Left lung (tissue), 10 donors: ENCODE results near the gene ESRP2. TPM values are rescaled to one million over a fixed set of nuclear protein-coding genes. Genes with fewer than 3 reads are reported as not detected.

ENCODE experiments used
- ATAC-seq: fragments of 200-7000 bp; cut with Tn5 transposase; one replicate; pipeline ENCODE4 v1.9.1; 2020; ENCODE audit warnings: moderate library complexity
- DNase-seq, 4 donors: peaks; one replicate each; pipeline ENCODE4 v3.0.0-alpha.2; 2013 to 2020
- H3K27ac ChIP-seq, 2 donors: fragments of 200-600 bp; sonication (generic) in 1 of 2; one replicate each; pipeline versions ENCODE4 v1.5.0 to v1.8.0; 2020 to 2021
- H3K27me3 ChIP-seq, 2 donors: fragments of 200-600 bp; sonication (generic) in 1 of 2; one replicate each; pipeline versions ENCODE4 v1.5.0 to v1.8.0; 2020 to 2021
- H3K36me3 ChIP-seq, 2 donors: fragments of 200-600 bp; sonication (generic) in 1 of 2; one replicate each; pipeline versions ENCODE4 v1.5.0 to v1.8.0; 2020 to 2021
- H3K4me1 ChIP-seq, 2 donors: fragments of 200-600 bp; one replicate each; pipeline ENCODE4 v1.8.0; 2021
- H3K4me3 ChIP-seq, 2 donors: fragments of 200-600 bp; sonication (generic) in 1 of 2; one replicate each; pipeline versions ENCODE4 v1.5.0 to v1.8.0; 2020 to 2021; ENCODE audit warnings: mild to moderate bottlenecking in 1 of 2
- H3K9me3 ChIP-seq, 2 donors: fragments of 200-600 bp; sonication (generic) in 1 of 2; one replicate each; pipeline versions ENCODE4 v1.5.0 to v1.8.0; 2020 to 2021
- intact Hi-C, 2 donors: fragments of 100-400 bp; cut with DNase I; formaldehyde crosslinking; loops; one replicate each; pipeline versions ENCODE4 v1.11.2 to v1.14.2; 2022
- polyA plus RNA-seq, 6 donors: library from polyadenylated mRNA; unstranded; fragments of 120-200 nt; gene quantifications; one replicate each; pipeline ENCODE4 v1.2.1, GENCODE V29; 2013; ENCODE audit not compliant: insufficient read length in 6 of 6
- total RNA-seq, 2 donors: library from RNA; stranded (reverse); fragmentation: NEBNext Ultra II Directional; extraction: Animal tissue kit (Norgen Biotek cat#: 25700); gene quantifications; one replicate each; pipeline ENCODE4 v1.2.1, GENCODE V29; 2021
- TF ChIP-seq, protein P1 (sequence below), 2 donors: fragments of 200-600 bp; sonication (generic) in 1 of 2; IDR thresholded peaks; one replicate each; pipeline versions ENCODE4 v1.5.0 to v1.8.0; 2021; ENCODE audit warnings: antibody characterized with exemption in 2 of 2
- donor health status: DM: no; HTN: yes; CAD: no.
- donor health status: DM: no; HTN: no; CAD: no.

ESRP2 gene
- total and polyA plus RNA-seq, 8 donors, result 45.7 to 62.6 (median 54.2) TPM

DNA sequence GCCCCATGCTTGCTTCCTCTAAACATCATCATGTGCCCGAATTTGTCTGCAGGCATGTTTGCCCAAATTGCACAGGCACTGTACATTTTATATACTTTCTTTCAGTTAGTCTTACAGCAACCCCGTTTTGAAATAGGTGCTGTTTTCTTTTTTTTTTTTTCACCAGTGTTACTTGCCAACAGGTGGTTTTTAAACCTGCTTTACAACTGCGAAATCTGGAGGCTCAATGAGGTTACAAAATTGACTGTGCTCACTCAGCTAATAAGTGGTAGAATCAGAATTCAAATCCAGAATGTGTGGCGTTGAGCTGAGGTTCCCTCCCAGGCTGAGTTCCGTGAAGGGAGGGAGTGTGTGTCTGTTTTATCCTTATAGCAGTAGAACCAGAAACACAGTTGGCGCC lies 15.0 kb upstream of the ESRP2 start:
- H3K36me3 ChIP-seq, result peaks cover 0 to 69% of the 10 kb centered on the region in 2 donors
- peaks cover 5 to 27% of the 10 kb centered on the region in 2 donors for H3K4me1 ChIP-seq
- TF ChIP-seq, protein P1, sequence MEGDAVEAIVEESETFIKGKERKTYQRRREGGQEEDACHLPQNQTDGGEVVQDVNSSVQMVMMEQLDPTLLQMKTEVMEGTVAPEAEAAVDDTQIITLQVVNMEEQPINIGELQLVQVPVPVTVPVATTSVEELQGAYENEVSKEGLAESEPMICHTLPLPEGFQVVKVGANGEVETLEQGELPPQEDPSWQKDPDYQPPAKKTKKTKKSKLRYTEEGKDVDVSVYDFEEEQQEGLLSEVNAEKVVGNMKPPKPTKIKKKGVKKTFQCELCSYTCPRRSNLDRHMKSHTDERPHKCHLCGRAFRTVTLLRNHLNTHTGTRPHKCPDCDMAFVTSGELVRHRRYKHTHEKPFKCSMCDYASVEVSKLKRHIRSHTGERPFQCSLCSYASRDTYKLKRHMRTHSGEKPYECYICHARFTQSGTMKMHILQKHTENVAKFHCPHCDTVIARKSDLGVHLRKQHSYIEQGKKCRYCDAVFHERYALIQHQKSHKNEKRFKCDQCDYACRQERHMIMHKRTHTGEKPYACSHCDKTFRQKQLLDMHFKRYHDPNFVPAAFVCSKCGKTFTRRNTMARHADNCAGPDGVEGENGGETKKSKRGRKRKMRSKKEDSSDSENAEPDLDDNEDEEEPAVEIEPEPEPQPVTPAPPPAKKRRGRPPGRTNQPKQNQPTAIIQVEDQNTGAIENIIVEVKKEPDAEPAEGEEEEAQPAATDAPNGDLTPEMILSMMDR (IDR thresholded peaks at IDR 0.05), result no peak
- intact Hi-C loops, result loop anchor here (5.0 to 10.0 kb wide), 2 partner anchors 74 to 261 kb away; no protein-coding TSS in a partner anchor
- H3K27ac ChIP-seq, result no peak overlapping the region
- ATAC-seq (no peak), DNase-seq (no peak)
- no peaks in the 10 kb centered on the region for H3K27me3 ChIP-seq
- no peaks in the 10 kb centered on the region for H3K9me3 ChIP-seq
- no peak overlapping the region for H3K4me3 ChIP-seq

DNA sequence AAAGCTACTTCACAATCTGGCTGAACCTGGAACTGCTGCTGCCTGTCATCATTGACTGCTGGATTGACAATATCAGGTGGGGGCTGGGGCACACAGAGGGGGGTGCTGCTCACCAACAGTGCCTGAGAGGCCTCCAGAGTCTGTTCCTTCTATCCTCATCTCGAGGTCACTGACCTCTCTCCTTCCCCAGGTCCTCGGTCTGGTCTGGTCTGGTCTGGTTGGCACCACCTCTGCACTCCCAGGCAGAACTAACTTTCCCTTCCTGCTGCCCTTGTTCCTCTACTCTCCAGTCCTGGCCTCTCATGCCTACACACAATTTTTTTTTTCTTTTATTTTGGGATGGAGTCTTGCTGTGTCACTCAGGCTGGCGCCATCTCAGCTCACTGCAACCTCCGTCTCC lies 13.4 kb upstream of the ESRP2 start:
- Histone ChIP-seq H3K36me3 (peaks cover 0 to 53% of the 10 kb centered on the region in 2 donors), H3K27me3 (no peaks in the 10 kb centered on the region), H3K4me3 (no peak overlapping the region), H3K9me3 (no peaks in the 10 kb centered on the region), H3K4me1 (peaks cover 10 to 35% of the 10 kb centered on the region in 2 donors), H3K27ac (no peak overlapping the region)
- ATAC-seq (no peak), DNase-seq (no peak)
- intact Hi-C loops, result no loop called here
- TF ChIP-seq, protein P1 (IDR thresholded peaks at IDR 0.05), result no peak

DNA sequence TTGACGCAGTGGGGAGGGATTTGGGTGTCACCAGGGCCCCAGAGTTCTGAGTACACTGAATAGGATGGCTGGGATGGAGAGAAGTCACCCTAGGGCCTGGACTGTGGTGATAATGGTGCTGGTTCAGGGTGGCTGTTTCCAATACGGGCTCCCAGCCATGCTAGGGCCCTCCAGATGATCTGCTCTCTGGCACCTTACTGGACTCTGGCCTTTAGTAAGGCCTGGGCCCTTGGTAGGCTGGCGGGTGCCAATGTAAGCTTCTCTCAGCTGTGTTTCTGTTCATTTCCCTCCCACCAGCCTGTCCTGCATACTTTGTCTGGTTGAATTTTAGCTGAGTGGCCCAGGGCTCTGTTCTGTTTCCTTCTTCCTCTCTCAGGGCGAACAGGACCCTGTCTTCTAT lies 12.0 kb upstream of the ESRP2 start:
- DNase-seq (no peak), ATAC-seq (no peak)
- Histone ChIP-seq H3K36me3 (peaks cover 0 to 38% of the 10 kb centered on the region in 2 donors), H3K4me1 (peaks cover 13 to 39% of the 10 kb centered on the region in 2 donors), H3K27me3 (no peaks in the 10 kb centered on the region), H3K4me3 (no peak overlapping the region), H3K9me3 (no peaks in the 10 kb centered on the region), H3K27ac (peak overlapping the region; percentile 1 to 40)
- intact Hi-C loops, result no loop called here
- TF ChIP-seq, protein P1 (IDR thresholded peaks at IDR 0.05), result no peak

DNA sequence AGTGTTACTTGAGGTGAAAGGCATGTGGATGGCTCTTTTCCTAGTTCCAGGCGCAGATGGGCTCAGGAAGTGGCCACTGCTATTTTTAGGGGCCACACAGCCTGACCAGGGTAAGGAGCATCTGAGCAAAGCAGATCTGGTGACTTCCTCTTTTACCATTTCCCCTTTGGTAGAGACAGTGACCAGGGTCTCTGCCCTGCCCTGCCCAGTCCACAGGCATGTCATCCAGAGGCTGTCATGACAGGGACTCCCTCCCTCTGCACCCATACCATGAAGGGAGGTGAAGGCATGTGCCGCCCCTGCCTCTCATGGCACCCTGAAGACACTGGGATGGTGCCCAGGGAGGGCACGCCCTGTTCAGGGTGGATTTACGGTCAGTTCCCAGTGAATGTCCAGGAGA lies 11.5 kb upstream of the ESRP2 start:
- peaks cover 13 to 39% of the 10 kb centered on the region in 2 donors for H3K4me1 ChIP-seq
- intact Hi-C loops, result no loop called here
- H3K27me3 ChIP-seq, result no peaks in the 10 kb centered on the region
- peak; percentile 19 for ATAC-seq
- DNase-seq, result peak in 1 of 4 donors; percentile 56
- TF ChIP-seq, protein P1 (IDR thresholded peaks at IDR 0.05), result no peak
- peak overlapping the region in 1 of 2 donors; percentile 92 for H3K4me3 ChIP-seq
- H3K27ac ChIP-seq, result peak overlapping the region; percentile 1 to 40
- no peaks in the 10 kb centered on the region for H3K9me3 ChIP-seq
- peaks cover 0 to 33% of the 10 kb centered on the region in 2 donors for H3K36me3 ChIP-seq

DNA sequence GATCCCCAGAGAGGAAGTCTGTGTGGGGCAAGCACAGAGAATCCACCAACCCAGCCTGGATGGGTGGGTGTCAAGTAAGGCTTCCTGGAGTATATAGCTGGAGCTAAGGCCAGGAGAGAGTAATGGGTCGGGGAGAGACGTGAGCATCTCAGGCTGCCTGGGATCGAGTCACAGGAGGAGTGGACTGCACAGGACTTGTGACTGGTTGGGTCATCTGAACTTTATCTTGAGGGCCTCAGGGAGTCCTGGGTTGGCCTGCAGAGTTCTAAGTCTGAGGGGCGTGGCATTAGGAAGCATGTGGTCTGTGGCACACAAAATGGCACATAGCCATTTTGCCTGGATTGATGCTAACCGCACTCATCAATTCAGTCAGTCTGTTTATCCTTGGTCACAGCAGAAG lies 10.7 kb upstream of the ESRP2 start:
- H3K27ac ChIP-seq, result peak overlapping the region in 1 of 2 donors; percentile 40
- intact Hi-C loops, result no loop called here
- no peaks in the 10 kb centered on the region for H3K9me3 ChIP-seq
- H3K27me3 ChIP-seq, result no peaks in the 10 kb centered on the region
- DNase-seq, result no peak
- TF ChIP-seq, protein P1 (IDR thresholded peaks at IDR 0.05), result no peak
- H3K36me3 ChIP-seq, result peaks cover 0 to 26% of the 10 kb centered on the region in 2 donors
- peak overlapping the region in 1 of 2 donors; percentile 92 for H3K4me3 ChIP-seq
- peaks cover 13 to 39% of the 10 kb centered on the region in 2 donors for H3K4me1 ChIP-seq
- ATAC-seq, result no peak
